CD1c-positive myeloid dendritic cell (primary cell): ENCODE measurements around the gene RAB40A.
"Not testable (repeated sequence)": the region's sequence is repeated elsewhere in the genome, so short reads cannot be mapped to it uniquely, and the experiment has no call there.

Source experiments
- DNase-seq: peaks from one replicate; pipeline ENCODE4 v3.0.0-alpha.2; 2016; ENCODE audit errors: extremely low spot score

The RAB40A gene

GRCh38 chrX:103464072-103464773 lies 55.1 kb downstream of the RAB40A start:
- peak; percentile 19 for DNase-seq

DNA sequence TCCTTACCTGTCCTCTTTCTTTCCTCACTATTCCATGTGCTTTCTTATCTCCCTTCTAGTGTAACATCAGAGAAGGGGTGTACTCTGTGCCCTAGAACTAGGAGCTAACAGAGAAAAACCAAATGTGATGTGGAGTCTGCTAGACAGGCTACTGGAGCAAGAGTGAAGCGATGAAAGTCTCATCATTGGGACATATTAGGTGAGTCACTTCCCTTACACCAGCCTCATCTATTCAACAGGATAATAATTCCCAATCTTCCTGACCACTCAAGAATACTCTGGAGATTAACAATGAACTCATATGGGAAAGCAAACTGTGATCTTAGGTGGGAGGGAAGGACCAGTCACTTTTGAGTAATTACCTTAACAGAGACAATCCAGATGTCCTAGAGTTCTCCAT lies 58.1 kb downstream of the RAB40A start:
- DNase-seq: no peak

- DNase-seq: not testable (repeated sequence)
Measured at GRCh38 chrX:103460001-103460755, 59.1 kb downstream of the RAB40A start.

DNA sequence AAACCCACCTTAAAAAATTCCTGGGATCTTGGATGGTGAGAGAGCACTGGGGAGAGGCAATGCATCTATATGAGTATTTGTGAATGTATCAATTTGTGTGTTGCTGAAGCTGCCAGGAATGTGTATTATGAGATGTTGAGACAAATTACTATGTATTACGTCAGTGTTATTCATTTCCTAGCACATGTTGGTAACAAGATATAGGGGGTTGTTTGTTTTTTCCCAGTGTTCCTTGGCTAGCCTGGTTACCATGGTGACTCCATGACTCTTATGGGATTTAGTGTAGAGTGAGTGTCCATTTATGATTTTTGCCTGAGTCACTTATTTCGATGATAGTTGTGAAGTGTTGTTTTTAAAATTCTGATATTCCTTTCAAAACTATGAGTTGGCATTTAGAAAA lies 65.6 kb downstream of the RAB40A start:
- no peak for DNase-seq
